ENCODE results near the gene UBR2. TPM values are rescaled to one million over a fixed set of nuclear protein-coding genes. Genes with fewer than 3 reads are reported as not detected.

Gene UBR2
- total RNA-seq, 1 donor from 2014 or later: 20.9 TPM

- no peak for DNase-seq (ENCODE audit: low spot score)
- H3K36me3 Mint-ChIP-seq (ENCODE audit: low read depth): peaks cover under 1% of the 10 kb centered on the region
- TF ChIP-seq CTCF (IDR thresholded peaks at IDR 0.05): no peak
- peaks cover 2% of the 10 kb centered on the region for H3K27me3 Mint-ChIP-seq (ENCODE audit: low read depth)
- no peaks in the 10 kb centered on the region for H3K9me3 Mint-ChIP-seq (ENCODE audit: low read depth)
- H3K4me3 Mint-ChIP-seq (ENCODE audit: unreplicated experiment): no peak overlapping the region
- no peak overlapping the region for H3K27ac Mint-ChIP-seq (ENCODE audit: unreplicated experiment)
- H3K4me1 Mint-ChIP-seq (ENCODE audit: low read depth): peaks cover 16% of the 10 kb centered on the region
Observed at GRCh38 chr6:42740725-42741124, 176.9 kb downstream of the UBR2 start.

- DNase-seq (ENCODE audit: low spot score): no peak
- Mint-ChIP-seq H3K9me3 (ENCODE audit: low read depth) (no peaks in the 10 kb centered on the region), H3K4me1 (ENCODE audit: low read depth) (peaks cover 20% of the 10 kb centered on the region), H3K4me3 (ENCODE audit: unreplicated experiment) (no peak overlapping the region), H3K36me3 (ENCODE audit: low read depth) (peaks cover 2% of the 10 kb centered on the region), H3K27ac (ENCODE audit: unreplicated experiment) (peak overlapping the region; percentile 37), H3K27me3 (ENCODE audit: low read depth) (peaks cover 2% of the 10 kb centered on the region)
- TF ChIP-seq CTCF (IDR thresholded peaks at IDR 0.05): no peak
Observed at GRCh38 chr6:42742116-42742894, 178.5 kb downstream of the UBR2 start.

Other genes with a start within 250 kb of the UBR2 start
- 1.8 to 3.3 TPM (median 2.4 TPM) in 3 replicates for gene TRERF1, start 112.1 kb upstream of the UBR2 start, total RNA-seq
- not detected in 3 replicates for gene PRPH2, start 158.6 kb downstream of the UBR2 start, total RNA-seq
- 17.5 to 19.3 TPM (median 18.4 TPM) in 3 replicates for gene TBCC, start 182.1 kb downstream of the UBR2 start, total RNA-seq
- gene BICRAL, start 218.0 kb downstream of the UBR2 start, total RNA-seq: 9.2 to 10.8 TPM (median 9.7 TPM) in 3 replicates

All from chondrocyte (in vitro differentiated cells).